ENCODE data around the gene OBP2A.
A peak's percentile ranks its signal among the peaks of the same experiment; 100 is the strongest.
"Not testable (repeated sequence)": the region's sequence is repeated elsewhere in the genome, so short reads cannot be mapped to it uniquely, and the experiment has no call there.

OBP2A gene, protein sequence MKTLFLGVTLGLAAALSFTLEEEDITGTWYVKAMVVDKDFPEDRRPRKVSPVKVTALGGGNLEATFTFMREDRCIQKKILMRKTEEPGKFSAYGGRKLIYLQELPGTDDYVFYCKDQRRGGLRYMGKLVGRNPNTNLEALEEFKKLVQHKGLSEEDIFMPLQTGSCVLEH

DNA sequence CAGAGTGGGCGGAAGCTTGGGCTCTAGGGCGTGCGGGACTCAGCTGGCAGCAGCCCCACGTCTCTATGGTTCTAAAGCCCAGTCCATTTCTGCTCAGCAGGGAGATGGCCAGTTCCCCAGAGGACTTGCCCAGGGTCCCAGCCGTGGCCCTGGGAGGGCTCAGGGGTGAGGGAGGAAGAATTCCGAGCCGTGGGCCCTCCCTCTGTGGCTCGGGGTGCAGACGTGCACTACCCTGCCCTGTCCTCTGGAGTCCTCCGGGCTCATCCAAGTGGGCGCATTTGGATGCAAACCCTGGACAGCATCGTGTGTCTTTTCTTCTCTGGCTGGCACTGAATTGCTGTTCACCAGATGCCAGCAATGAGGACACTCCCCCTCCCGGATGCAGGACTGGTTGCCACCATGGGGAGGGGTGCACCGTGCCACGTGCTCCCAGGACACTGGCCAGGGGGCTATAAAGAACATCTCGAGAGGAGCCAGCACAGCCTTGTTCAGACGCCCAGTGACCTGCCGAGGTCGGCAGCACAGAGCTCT is at the start of gene OBP2A:
OBP2A (plus strand) TSS at position 481 of the 531 bp plus-strand sequence. CDS start 55 bp downstream, outside the sequence.
- not testable (repeated sequence) for DNase-seq (ENCODE audit: low read depth in 2 of 2, low spot score in 1 of 2)

DNA sequence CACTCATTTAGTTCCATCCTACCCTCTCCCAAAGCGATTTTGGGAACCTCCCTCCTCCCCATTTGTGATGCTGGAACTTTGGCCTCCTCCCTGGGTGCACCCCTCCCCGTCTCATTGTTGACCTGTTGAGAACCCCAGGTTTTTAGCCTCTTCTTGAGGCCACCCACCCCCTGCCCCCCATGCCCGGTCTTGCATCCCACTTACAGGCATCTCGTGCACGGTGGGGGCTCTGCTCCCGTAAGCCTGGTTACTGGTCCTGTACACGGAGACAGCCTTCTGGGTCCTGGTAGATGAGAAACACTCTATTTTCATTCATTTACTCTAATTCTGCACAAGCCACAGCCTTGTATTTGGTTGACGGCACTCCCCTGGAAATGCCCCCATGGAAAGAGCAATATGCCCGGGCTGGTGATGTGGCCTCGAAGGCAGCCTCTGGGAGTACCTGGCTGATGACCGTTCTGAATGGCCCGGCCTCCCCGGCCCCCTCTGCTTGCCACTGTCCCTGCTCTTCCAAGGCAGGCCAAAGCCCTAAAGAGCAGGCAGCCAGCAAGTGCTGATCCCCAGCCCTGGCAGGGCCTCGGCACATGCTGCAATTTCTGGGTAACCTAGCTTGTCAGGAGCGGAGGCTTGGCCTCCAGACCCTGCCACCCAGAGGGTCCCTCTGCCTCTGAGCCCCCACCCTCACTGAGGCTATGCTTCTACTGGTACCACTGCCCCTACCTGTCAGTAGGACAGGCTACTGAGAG is 47.4 kb upstream of the OBP2A start:
- DNase-seq (ENCODE audit: low read depth in 2 of 2, low spot score in 1 of 2), result no peak

DNA sequence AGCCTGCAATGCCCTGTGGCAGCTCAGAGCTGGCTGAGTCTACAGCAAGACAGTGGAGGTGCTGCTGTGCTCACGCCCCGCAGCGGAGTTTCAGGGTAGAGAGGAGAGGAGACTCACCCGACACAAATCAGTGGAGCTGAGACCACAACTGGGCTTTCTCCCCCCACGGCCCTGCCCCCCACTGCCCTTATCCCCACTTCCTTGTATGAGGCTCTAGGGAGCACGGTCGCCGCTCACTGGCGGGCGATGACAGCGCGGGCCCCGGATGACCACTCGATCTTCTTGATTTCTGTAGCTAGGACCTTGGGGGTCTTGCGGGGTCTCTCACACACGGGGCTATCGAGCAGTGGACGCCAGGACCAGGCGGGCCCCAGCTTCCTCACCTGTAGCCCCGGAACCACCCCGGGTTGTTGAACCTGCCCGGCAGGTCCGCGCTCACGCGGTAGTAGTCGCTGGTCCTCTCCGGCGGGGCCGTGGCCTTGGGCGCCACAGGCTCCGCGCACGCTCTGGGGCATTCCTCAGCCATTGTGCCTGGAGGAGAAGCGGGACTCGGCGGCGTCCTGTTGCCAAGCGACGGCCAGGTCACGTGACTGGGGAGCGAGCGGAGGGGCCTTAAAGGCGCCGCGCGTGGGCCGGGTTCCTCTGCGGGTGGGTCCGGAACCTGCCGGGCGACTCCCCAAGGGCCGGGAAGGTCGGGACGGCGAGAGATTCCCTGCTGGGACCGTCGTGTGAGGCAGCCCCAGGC is 46.4 kb upstream of the OBP2A start:
- peak; percentile 80 to 85 for DNase-seq (ENCODE audit: low read depth in 2 of 2, low spot score in 1 of 2)

DNA sequence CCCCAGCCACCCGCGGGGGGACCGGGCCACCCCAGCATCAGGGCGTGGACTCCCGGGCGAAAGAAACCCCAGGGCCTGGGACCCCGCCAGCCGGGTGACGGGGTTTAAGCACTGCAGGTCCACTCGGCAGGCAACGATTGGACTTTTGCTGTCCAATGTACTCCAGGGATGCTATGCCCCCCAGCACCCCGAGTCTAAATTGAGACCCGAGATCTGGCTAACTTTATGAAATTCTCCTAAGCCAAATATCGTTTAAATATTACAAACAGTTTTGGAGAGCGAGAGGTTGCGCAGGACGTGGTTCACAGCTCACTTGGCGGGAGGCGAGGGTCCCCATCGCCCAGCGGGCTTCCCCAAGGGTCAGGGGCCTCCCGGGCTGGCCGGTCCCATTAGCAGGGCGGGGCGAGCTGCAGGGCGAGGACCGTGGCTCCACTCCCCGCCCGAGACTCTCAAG is 45.8 kb upstream of the OBP2A start:
- DNase-seq (ENCODE audit: low read depth in 2 of 2, low spot score in 1 of 2), result no peak

DNA sequence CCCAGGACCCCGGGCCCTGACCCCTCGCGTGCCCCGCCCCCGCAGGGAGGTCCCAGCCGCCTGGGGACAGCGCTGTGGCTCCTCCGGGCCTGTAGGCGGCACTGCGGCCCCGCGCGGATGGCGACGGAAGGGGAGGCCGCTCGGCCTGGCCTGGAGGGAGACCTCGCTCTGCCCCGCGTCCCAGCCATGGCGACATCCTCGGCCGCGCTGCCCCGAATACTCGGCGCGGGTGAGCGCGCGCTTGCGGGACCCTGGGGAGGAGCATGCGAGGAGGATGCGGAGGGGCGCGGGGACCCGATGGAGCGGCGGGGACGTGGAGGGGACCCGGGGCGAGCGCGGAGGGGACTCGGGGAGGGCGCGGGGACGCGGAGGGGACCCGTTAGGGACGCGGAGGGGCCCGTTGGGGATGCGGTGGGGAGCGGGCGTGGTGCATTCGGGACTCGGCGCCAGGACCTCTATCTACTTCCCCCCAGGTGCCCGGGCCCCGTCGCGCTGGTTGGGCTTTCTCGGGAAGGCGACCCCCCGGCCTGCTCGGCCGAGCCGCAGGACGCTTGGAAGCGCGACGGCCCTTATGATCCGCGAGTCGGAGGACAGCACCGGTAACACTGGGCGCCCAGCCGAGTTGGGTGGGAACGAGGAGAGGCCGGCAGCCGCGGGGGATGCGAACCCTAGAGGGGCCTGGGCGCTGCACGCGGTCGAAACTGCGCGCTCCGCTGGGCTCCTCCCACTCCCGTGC is 45.2 kb upstream of the OBP2A start, which contains the start of gene MRPS2:
MRPS2 (plus strand) TSS at position 158 of the 736 bp plus-strand sequence; CDS start at position 187, 29 bp downstream.
- DNase-seq (ENCODE audit: low read depth in 2 of 2, low spot score in 1 of 2), result peak; percentile 56 to 69

DNA sequence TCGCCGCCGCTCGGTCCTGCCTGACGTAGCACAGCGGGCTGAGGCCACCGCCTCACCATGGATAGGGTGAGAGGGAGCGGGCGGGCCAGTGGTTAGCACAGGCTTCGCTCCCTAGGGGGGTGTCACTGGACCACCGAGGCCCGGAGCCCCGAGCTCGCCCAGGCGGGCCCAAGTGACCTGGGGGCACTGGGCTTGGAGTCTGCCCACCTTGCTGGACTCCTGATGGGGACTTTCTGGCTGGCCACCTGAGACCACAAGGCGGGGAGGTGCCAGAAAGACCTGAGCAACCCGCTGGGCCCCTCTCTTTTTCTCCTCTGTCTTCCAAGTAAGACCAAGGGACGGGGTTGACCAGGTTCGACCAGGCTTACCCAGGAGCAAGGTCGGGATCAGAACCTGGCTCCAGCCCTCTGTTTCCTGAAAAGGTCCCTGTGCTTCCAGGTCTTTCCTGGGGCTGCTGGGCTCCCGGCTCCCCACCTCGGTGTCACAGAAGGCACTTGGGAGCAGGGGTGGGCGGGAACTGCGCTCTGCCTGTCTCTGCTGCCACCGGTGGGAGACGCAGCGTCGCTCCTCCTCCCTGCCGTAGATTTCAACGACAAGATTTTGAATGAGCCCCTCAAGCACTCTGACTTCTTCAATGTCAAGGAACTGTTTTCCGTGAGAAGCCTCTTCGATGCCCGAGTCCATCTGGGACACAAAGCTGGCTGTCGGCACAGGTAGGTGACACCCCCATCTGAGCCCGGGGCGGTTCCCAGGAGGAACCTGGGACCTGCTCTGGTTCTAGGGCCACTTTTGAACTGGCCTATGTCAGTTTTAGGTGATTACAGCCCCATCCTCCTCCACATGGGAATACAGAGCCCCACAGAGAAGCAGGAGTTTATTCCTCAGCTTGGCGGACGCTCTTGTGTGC is 44.4 kb upstream of the OBP2A start:
- DNase-seq (ENCODE audit: low read depth in 2 of 2, low spot score in 1 of 2), result no peak

DNA sequence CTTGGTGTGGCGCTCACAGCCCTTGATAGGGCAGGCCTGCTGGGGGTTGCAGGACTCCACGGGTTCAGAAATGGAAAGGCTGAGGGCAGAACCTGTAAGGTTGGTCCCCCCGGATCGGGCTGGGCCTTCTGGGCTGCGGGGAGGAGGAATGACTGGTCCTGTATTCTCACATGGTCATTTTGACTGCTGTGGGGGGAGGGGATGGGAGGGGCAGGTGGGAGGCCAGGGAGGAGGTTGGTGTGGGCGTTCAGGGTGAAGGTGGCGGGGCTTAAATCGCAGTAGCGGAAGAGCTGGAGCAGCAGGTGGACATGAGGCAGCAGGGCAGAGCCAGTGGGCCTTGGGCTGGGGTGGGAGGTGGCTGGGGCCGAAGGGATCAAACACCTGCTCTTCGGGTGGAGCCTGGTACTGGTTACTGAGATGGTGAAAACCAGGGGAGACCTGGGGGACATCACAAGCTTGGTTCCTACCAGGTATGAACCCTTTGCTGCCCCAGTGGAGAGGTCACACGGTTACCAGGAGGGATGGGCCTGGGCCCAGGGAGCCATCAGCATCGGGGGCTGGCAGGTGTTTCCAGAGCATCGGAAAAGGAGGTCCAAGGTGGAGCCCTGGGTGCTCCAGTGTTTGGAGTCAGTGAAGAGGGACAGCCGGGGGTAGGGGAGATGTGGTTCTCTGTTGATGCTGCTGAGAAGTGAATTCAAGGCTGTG is 43.6 kb upstream of the OBP2A start:
- no peak for DNase-seq (ENCODE audit: low read depth in 2 of 2, low spot score in 1 of 2)

DNA sequence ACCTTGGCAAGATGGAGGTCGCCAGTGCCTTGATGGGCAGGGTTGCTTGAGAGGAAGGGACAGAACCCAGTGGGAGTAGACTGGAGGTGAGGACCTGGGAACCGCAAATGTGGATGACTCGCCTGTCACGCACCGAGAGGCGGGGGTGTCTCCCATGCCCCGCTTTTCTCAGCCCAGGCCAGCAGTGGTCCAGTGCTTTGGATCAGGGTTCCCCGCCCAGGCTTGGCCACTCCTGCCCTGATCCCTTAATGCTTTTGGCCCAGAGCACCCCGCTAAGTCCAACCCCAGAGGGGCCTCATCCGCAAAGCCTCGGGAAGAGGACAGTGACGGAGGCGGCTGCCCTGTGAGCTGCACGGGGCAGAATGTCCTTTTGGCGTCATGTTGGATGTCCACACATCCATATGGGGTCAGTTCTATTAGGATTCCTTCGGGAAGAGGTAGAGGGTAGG is 43.0 kb upstream of the OBP2A start:
- no peak for DNase-seq (ENCODE audit: low read depth in 2 of 2, low spot score in 1 of 2)

DNA sequence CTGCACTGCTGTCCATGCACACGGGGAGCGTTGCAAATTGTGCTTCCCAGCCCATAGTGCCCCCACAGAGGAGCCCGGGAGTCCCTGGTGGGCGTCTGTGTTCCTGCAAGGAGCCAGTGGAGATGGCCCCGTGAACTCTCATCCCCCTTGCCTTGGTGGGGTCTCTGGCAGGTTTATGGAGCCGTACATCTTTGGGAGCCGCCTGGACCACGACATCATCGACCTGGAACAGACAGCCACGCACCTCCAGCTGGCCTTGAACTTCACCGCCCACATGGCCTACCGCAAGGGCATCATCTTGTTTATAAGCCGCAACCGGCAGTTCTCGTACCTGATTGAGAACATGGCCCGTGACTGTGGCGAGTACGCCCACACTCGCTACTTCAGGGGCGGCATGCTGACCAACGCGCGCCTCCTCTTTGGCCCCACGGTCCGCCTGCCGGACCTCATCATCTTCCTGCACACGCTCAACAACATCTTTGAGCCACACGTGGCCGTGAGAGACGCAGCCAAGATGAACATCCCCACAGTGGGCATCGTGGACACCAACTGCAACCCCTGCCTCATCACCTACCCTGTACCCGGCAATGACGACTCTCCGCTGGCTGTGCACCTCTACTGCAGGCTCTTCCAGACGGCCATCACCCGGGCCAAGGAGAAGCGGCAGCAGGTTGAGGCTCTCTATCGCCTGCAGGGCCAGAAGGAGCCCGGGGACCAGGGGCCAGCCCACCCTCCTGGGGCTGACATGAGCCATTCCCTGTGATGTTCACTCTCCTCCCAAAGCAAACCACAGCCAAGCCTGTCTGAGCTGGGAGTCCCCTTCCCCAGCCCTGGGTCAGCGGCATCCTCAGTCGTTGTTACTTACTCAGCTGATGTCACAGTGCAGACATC is 42.3 kb upstream of the OBP2A start:
- no peak for DNase-seq (ENCODE audit: low read depth in 2 of 2, low spot score in 1 of 2)

DNA sequence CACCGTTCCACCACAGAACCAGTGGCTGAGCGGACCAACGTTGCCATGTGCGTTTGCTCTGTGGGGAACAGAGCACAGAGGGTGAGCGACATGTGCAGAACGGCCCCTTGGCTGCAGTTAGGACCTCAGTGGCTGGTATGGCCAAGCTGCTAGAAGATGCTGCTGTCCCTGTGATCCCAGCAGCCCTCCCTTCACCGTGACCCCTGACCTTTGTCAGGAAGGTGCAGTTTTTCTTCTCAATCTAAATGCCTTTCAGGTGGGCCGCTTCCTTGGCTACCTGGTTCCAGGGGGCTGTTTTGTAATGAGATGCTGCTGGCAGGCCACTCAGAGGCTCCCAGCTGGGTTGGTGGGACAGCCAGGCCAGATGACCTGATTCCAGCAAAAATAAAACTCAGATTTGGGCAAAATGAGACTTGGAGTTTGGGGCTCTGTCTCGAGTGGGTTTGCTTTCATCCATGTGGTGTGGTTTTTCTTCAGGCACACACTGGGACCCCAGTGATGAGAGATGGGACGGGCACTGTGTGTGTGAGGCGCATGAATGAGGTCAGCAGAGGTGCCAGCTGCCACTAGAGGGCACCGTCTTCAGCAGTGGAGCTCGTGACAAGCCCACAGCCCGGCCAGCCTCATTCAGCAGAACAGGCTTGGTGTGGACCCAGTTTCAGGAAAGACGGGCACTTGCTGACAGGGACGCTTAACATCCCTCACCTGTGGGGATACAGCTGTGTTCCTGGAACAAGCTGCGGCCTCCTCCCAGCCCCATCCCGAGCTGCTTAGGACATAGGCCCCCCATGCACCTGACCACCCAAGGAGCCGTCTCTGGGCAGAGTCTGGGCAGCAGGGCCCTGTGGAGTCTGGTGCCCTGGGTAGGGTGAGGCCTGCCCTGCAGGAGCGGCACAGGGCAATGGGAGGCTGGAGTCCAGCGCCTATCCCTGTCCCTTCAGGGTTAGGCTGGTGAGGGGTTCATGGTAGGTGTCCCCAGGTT is 41.4 kb upstream of the OBP2A start:
- peak in 1 of 2 donors; percentile 15 for DNase-seq (ENCODE audit: low read depth in 2 of 2, low spot score in 1 of 2)

DNA sequence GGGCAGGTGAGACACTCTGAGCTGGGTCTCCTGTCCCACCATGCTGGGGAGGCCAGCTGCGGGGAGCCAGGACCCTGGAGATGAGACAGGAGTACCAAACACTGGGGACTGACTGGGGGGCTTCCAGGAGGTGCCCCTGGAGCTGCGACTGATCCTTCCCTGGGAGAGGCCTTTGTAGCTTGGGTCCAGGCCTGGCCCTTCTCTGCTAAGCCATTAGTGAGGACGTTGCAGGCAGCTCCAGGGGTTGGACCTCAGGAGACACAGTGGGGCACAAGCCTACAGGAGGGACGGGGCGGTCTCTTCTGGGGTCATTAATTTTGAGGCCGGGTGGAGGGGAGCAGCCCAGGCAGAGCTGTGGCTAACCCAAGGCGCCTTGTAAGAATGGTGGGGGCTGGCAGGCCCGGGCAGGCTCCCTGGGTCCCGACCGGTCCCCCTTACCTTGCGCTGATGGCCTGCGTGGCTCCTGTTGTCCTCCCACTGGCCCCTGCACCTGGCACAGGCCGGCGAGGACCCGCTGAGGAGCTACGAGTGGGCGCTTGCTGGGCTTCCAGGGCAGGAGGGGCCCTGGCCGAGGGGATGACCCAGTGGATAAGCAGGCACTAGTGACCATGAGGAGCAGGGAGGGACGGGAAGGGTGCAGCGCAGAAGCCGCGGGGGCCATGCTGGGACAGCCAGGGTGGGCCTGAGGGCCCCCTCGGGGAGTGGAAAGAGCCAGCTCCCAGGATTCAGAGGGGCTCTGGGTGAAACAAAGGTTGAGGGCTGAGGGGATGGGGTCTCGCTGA is 40.3 kb upstream of the OBP2A start:
- no peak for DNase-seq (ENCODE audit: low read depth in 2 of 2, low spot score in 1 of 2)

DNA sequence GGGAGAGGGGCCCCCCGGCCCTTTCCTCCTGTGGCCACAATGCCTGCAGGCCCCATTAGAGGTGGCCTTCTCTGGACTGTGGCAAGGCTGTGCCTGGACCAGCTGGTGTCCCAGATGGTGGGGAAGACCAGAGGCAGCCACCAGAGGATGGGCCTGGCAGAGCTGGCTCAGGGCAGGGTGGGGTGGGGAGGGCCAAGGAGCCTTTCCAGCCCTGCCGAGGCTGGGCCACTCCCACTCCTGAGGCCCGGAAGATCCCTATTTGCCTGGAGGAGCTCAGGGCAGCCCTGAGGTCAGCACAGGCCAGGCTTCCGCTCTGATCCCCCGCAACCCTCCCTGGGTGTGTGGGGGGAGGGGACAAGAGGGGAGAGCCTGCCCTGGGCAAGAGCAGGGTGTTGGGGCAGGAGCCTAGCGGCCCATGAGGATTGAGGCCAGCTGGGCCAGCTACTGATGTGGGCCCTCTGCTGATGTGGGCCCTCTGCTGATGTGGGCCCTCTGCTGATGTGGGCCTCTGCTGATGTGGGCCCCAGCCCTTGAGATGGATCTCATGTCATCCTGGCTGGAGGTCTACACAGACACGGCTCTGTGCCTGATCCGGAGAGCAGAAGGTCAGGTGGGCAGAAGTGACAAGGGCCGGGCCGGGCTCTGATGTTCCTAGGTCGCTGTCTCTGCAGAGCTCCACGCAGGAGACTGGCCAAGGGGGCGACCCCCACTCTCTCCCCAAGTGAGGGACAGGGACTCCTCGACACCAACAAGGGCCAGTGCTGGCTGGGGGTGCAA is 39.4 kb upstream of the OBP2A start:
- no peak for DNase-seq (ENCODE audit: low read depth in 2 of 2, low spot score in 1 of 2)

DNA sequence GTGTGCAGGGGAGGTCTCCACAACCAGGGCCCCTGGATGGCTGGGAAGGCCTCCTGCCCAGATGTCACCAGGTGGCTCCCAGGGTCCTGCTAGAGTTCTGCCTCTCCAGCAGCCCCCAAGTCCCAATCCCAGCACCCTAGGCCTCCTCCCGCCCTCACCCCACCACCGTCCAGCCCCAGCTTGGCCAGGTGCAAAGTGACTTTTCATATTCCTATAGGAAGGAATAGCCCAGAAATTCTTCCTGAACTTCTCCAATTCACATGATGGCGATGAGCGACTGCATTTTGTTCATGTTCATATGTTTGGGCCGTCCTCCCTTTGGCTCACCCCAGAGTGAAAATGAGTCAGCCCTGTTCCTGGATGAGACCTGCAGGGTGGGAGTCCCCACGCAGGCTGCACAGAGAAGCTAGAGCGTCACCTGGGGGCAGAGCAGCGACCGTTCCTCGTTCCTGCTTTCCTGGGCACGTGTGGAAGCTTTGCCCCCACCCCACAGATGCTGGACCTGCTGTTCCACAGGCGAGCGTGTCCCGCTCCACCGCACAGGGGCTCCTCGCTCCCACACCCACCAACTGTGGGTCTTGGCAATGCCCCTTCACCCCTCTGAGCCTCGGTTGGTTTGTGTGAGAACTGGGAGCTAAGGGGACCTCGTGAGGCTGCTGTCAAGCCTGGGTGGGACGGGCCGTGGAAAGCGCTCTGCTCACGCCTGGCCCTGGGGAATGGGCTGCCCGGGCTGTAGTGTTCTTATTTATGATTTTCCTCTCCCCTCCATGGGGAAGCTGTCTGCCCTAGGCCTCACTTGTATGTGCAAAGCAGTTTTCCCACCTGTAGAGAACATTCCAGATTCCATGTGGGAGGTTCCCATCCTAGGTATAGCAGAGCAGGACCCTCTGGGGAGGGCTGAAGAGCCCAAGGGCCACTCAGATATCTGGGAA is 38.6 kb upstream of the OBP2A start:
- DNase-seq (ENCODE audit: low read depth in 2 of 2, low spot score in 1 of 2), result no peak

DNA sequence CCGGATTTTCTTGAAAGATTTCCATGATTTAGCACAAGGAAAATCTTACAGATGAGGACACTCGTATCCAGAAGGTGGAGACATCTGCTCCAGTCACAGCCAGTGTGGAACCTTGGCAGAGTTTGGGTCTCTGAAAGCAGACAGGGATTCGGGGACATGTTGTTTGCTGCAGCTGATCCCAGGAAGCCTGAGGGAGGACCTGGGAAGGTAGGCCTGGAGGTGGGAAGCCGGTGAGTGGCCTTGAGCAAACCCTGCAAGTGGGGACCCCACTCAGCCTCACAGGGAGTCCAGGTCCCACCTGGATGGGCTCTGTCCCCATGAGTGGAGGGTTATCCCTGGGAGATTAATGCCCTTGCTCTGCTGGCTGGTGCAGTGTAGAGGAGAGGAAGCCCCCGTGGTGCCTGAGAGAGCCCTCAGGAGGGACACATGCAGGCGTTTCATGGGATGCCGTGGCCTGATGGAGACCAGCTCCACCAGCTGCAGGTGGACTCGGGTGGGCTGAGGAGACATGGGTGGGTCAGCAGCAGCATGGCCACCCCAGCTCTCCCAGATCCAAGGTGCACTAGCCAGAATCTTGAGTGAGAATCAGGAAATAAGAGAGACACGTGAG is 37.6 kb upstream of the OBP2A start:
- no peak for DNase-seq (ENCODE audit: low read depth in 2 of 2, low spot score in 1 of 2)

Measured in stimulated activated CD8-positive, alpha-beta memory T cell treated with anti-CD3 and anti-CD28 coated beads, Interleukin-4, amount 100 ng/mL, for 4 hours (primary cell).